UCSD-AML1 (cell line): Measurements from ENCODE around the gene ACOX3.
"Not testable (repeated sequence)": the region's sequence is repeated elsewhere in the genome, so short reads cannot be mapped to it uniquely, and the experiment has no call there.

Experiments
- DNase-seq: peaks from one replicate; lab custom pipeline; 2025; ENCODE audit not compliant: unreplicated experiment; lab: John Stamatoyannopoulos, UW

Gene ACOX3

DNA sequence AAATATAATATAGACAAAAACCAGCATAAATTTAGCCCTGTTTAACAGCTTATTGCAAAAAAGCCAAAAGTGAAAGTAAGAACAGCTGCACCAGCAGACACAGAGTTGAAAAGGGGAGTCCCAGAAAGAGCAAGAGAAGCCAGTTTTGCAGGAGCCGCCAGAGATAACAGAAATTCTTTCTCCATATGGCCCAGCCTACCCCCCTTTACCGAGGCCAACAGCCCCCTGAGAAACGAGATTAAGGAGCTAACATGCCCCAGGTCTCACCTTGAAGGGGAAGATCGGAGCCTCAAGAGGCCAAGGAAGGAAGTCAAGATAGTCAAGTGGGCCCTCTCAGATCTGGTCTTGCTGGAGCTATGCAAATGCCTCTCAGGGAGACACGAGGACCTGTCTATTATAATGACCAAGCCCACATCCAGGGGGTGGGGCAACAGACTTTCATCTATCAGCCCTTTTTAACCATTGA, 4.8 kb downstream of the ACOX3 start:
- DNase-seq = no peak

DNA sequence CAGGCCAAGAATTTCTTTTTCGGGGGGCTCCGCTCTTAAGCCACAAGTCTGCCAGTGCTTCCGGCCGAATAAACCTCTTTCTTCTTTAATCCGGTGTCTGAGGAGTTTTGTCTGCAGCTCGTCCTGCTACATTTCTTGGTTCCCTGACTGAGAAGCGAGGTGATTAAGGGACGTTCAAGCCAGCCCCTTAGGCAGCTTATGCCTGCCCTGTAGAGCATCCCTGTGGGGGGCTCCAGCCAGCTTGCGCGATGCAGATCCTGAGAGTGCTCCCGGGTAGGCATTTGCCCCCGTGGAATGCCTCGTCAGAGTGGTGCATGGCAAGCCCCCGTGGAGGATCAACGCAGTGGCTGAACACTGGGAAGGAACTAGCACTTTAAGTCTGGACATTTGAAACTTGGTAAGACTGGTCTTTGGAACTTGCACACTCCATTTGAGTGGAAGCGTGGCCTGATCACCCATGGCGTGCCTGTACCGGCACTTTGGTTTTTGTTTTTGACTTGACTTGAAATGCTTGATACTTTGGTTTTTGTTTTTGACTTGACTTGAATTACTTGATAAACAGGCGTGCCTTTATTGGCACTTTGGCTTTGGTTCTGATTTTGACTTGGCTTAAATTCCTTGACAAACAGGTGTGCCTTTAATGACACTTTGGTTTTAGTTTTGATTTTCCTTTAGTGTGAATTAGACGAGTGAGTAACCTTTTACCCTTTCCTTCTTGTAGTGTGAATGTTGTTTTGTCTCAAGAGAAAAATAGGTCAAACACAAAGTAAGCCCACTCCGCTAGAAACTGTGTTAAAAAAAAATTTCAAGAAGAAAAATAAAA, 6.1 kb downstream of the ACOX3 start:
- no peak for DNase-seq

DNA sequence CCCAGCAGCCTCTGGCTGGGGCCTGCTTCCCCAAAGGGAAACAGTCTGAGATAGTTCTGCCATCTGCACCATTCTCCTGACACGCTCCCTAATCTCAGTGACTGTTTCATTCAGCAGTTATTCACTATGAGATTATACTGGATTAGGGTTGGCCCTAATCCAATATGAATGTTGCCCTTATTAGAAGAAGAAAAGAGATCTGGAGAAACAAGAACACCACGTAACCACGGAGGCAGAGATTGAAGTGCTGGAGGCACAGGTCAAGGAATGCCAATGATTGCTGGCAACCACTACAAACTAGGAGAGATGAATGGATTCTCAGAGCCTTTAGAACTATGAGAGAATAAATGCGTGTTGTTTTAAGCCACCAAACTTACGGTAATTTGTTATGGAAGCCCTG, 7.4 kb downstream of the ACOX3 start:
- no peak for DNase-seq

DNA sequence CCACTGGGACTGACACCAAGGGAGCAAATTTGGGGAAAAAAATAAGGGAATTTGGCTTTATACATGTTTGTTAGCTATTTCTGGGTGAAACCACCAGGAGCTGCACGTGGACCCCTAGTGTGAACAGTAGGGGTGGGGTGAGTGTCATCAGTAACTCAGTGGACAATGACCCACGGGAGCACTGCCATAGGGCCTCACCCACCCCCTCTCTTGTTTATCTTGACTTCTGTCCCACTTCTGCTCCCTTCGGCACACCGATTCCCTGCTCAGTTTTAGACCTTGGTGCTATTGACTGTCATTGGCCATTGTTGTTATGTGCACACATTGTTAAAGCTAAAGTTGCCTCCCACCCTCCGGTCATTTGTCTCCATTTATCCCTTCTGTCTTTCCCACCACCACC, 9.0 kb downstream of the ACOX3 start:
- no peak for DNase-seq

DNA sequence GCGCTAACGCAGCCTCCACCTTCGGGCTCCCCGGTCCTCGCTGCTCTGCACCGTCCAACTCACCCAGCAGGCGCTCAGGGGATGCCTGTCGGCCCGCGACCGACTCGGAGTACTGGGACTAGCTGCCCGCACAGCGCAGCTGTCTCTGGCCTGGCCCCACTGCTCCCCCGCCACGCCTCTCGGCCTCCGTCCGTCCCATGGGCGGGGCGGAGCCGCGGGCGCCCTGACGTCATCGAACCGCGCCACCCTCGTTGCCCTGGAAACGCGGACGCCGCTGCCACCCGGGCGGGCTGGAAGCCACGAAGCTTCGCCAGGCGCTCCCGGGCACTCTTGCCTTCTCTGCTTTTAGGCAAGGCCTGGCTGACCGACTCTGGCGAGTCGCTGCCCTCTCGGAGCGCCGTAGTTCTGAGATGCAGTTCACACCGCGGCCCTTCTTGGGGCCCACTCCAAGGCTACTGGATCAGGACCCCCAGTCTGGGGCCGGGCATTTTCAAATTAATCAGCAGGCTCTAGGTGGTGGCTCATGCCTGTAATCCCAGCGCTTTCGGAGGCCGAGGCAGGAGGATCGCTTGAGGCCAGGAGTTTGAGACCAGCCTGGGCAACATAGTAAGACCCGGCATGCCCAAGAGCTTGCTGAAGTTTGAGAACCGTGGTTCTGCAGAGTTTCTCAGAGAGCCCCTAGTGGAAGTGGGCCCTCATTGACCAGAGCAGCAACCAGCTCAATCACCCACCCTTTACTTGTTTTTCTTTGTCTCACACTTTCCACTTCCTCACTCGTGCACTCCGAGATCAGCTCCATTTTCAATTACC, 12.0 kb downstream of the ACOX3 start:
- peak; percentile 92 for DNase-seq

- DNase-seq = peak; percentile 59
Observed at GRCh38 chr4:8427761-8428287, 12.7 kb downstream of the ACOX3 start.

DNA sequence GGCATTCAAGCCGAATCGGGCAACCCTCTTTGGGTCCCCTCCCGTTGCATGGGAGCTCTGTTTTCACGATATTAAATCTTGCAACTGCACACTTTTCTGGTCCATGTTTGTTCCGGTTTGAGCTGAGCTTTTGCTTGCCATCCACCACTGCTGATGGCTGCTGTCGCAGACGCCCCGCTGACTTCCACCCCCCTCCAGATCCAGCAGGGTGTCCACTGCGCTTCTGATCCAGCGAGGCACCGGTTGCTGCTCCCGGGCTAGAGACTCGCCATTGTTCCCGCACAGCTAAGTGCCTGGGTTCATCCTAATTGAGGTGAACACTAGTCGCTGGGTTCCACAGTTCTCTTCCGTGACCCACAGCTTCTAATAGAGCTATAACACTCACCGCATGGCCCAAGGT, 13.3 kb downstream of the ACOX3 start:
- no peak for DNase-seq

GRCh38 chr4:8422786-8423185, 17.7 kb downstream of the ACOX3 start:
- DNase-seq = no peak

- DNase-seq = no peak
Observed at GRCh38 chr4:8422327-8422726, 18.2 kb downstream of the ACOX3 start.

DNA sequence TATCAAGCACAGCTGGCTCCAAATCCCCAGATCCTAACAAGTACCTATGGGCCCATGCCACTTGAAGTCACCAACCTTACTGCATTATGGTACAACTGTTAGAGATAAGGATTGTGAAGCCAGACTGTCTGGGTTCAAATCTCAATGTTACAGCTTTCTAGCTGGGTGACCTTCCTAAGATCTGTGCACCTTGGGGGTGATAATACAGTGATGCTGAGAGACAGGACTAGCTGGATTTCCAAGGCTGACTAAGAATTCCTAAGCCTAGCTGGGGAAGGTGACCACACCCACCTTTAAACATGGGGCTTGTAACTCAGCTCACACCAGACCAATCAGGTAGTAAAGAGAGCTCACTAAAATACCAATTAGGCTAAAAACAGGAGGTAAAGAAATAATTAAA, 20.4 kb downstream of the ACOX3 start:
- DNase-seq = not testable (repeated sequence)

GRCh38 chr4:8419222-8420041, 21.1 kb downstream of the ACOX3 start:
- no peak for DNase-seq

DNA sequence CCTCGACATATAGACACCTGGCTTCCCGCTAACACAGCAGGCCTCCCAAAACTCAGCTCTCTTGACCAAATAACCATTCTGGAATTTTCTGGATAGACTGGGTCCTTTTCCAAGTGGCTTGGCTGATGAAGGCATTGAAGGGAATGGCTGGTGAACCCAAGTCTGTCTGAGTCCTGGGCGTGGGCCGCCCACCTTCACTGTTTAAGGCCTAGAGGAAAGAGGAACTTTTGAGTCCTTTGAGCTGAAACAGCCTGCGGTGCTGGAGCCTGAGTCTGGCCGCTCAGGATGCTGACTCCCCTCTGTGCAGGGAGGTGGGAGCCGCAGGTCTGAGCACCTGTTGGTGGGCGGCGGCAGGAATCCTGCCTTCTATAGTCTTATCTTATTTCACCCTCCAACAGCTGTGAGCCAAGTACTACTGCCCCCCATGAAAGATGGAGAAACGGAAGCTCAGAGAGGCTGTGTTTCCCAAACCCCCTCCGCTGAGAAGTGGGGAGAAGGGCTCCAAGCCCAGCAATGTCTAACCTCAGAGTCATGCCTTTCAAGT, 23.4 kb downstream of the ACOX3 start:
- DNase-seq = no peak

DNA sequence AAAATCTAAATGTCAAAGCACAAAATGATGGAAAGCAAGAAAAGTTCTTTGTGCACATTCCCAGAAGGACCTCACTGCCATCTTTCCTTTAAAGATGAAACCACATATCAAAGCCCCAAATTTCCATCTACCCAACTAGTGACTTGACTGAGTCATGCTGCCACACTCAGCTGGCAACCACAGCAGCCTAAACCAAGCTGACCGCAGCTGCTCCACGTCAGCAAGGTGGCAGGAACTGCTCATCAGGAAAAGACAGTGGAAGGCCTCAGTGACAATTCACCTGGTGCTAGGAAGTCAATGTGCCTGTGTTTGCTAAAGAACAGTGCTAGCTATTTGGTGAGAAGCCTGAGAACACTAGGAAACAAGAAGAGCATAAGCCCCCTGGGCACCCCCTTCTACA, 26.1 kb downstream of the ACOX3 start:
- DNase-seq = no peak

DNA sequence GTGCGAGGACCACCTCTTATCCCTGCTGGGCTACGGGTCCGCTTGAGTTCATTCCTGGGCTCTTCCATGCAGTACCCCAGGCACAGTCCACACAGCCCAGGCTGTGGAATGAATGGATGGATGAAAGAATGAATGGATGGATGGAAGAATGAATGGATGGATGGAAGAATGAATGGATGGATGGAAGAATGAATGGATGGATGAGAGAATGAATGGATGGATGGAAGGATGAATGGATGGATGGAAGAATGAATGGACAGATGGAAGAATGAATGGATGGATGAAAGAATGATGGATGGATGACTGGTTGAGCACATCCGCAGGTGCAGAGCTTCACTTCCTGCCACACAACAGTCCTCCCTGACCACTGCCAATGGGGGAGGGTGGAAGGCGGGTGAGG, 28.2 kb downstream of the ACOX3 start:
- DNase-seq = no peak

GRCh38 chr4:8411351-8412180, 29.0 kb downstream of the ACOX3 start:
- DNase-seq = no peak

GRCh38 chr4:8410641-8411271, 29.8 kb downstream of the ACOX3 start:
- DNase-seq = peak; percentile 73

- no peak for DNase-seq
Observed at GRCh38 chr4:8410066-8410625, 30.4 kb downstream of the ACOX3 start.

GRCh38 chr4:8409264-8410065, 31.1 kb downstream of the ACOX3 start:
- peak; percentile 71 for DNase-seq
